HepG2 (cell line): ENCODE results near the gene SLC29A1. TPM values are rescaled to one million over a fixed set of nuclear protein-coding genes. Genes with fewer than 3 reads are reported as not detected.

Source experiments
- ATAC-seq: fragments of 200-7000 bp; cut with Tn5 transposase; 3 replicates; pipeline ENCODE4 v1.9.1; 2020; ENCODE audit warnings: mild to moderate bottlenecking, moderate library complexity
- BruUV-seq: library from RNA; stranded (reverse); fragments of 400-500 nt; replicated peaks from 2 replicates; lab custom pipeline; 2021; lab: Mats Ljungman, UMichigan
- CTCF ChIA-PET: fragments of 300-600 bp; formaldehyde crosslinking; extraction: SDS; loops from one replicate; lab custom pipeline; 2021; ENCODE audit warnings: low total read pairs, inconsistent platforms, low intra/inter-chr PET ratio; lab: Yijun Ruan, JAX
- POLR2A ChIA-PET: fragments of 350-600 bp; sonication (Branson Sonifier 250); formaldehyde crosslinking; loops from one replicate; lab custom pipeline; 2020; ENCODE audit warnings: antibody characterized with exemption, inconsistent platforms; lab: Yijun Ruan, JAX
- DNase-seq: peaks from one replicate; pipeline ENCODE4 v3.0.0-alpha.2; 2015; ENCODE audit warnings: low spot score
- FAIRE-seq: peaks from 3 replicates; lab custom pipeline; 2011; peaks lifted over from hg19 to GRCh38; lab: Jason Lieb, UNC
- H2AFZ ChIP-seq: one replicate; pipeline ENCODE4 v1.6.1; 2011; ENCODE audit warnings: low read length, inconsistent platforms
- H3K27ac ChIP-seq: fragments of 300-600 bp; 3 replicates; pipeline ENCODE4 v1.8.0; 2011; ENCODE audit warnings: mixed run types, mild to moderate bottlenecking, mixed read lengths, low read length, inconsistent platforms; ENCODE audit not compliant: insufficient read depth; ENCODE audit errors: extremely low read length
- H3K27me3 ChIP-seq, 2 experiments: fragments of 200-600 bp in 1 of 2; 2 replicates in 1 of 2; 3 replicates in 1 of 2; pipeline versions ENCODE4 v1.6.0 to v1.8.0; 2011; ENCODE audit warnings: low read length in 2 of 2, mild to moderate bottlenecking in 2 of 2, moderate library complexity in 2 of 2, inconsistent platforms in 1 of 2; ENCODE audit not compliant: insufficient read depth in 2 of 2, control insufficient read depth in 1 of 2
- H3K36me3 ChIP-seq, 2 experiments: fragments of 200-600 bp in 1 of 2; replicated peaks in 1 of 2; 2 replicates in 1 of 2; 3 replicates in 1 of 2; pipeline versions ENCODE4 v1.5.1 to v1.8.0; 2011; ENCODE audit warnings: low read length in 2 of 2, inconsistent platforms in 1 of 2; ENCODE audit not compliant: insufficient read depth in 2 of 2, control insufficient read depth in 1 of 2
- H3K4me1 ChIP-seq: 2 replicates; pipeline ENCODE4 v1.5.1; 2012; ENCODE audit warnings: low read length, inconsistent platforms; ENCODE audit not compliant: insufficient read depth
- H3K4me2 ChIP-seq: 2 replicates; pipeline ENCODE4 v1.6.0; 2011; ENCODE audit warnings: low read depth, low read length, inconsistent platforms
- H3K4me3 ChIP-seq, 3 experiments: fragments of 200-600 bp in 1 of 3; sonication (generic), shearing (Covaris generic) in 1 of 3; replicated peaks in 1 of 3; 2 replicates each; pipeline ENCODE4 v1.5.1; 2011 to 2016; ENCODE audit warnings: low read length in 3 of 3, inconsistent platforms in 2 of 3, low read depth in 2 of 3, mild to moderate bottlenecking in 2 of 3, control low read depth in 1 of 3, mixed read lengths in 1 of 3; ENCODE audit not compliant: insufficient read depth in 1 of 3
- H3K79me2 ChIP-seq: one replicate; pipeline ENCODE4 v1.6.1; 2011; ENCODE audit warnings: low read length, inconsistent platforms; ENCODE audit not compliant: insufficient read depth
- H3K9ac ChIP-seq: 2 replicates; pipeline ENCODE4 v1.6.0; 2011; ENCODE audit warnings: mild to moderate bottlenecking, low read depth, low read length, inconsistent platforms; ENCODE audit not compliant: insufficient read depth
- H3K9me3 ChIP-seq: 2 replicates; pipeline ENCODE4 v1.5.1; 2012; ENCODE audit warnings: mild to moderate bottlenecking, low read length
- H4K20me1 ChIP-seq: 2 replicates; pipeline ENCODE4 v1.6.0; 2011; ENCODE audit warnings: inconsistent platforms, mild to moderate bottlenecking, low read length, moderate library complexity; ENCODE audit not compliant: insufficient read depth
- ATRX ChIP-seq: sonication (generic); formaldehyde crosslinking; IDR thresholded peaks from 2 replicates; pipeline ENCODE4 v1.4.0; 2020; ENCODE audit warnings: missing genetic modification reagents, borderline replicate concordance
- HES4 ChIP-seq: sonication (generic); formaldehyde crosslinking; IDR thresholded peaks from 2 replicates; pipeline ENCODE4 v1.9.0; 2021; ENCODE audit warnings: mild to moderate bottlenecking, missing genetic modification reagents, borderline replicate concordance
- MIER3 ChIP-seq: IDR thresholded peaks from 2 replicates; pipeline ENCODE4 v1.6.1; 2016; ENCODE audit warnings: missing compliant biosample characterization, borderline replicate concordance
- RAD21 ChIP-seq: fragments of 450-650 bp; formaldehyde crosslinking; IDR thresholded peaks from 2 replicates; pipeline ENCODE4 v1.5.0; 2020; ENCODE audit warnings: mild to moderate bottlenecking
- RCOR2 ChIP-seq: IDR thresholded peaks from 2 replicates; pipeline ENCODE4 v1.6.1; 2016; ENCODE audit warnings: missing biosample characterization, missing genetic modification reagents
- SOX6 ChIP-seq, 2 experiments: fragments of 450-650 bp in 1 of 2; sonication (generic) in 1 of 2; formaldehyde crosslinking in 1 of 2; IDR thresholded peaks; 2 replicates each; pipeline versions ENCODE4 v1.4.0 to v1.6.1; 2017 to 2020; ENCODE audit warnings: antibody characterized with exemption in 1 of 2, mild to moderate bottlenecking in 1 of 2, missing genetic modification reagents in 1 of 2
- ZFAT ChIP-seq: sonication (generic); formaldehyde crosslinking; conservative IDR thresholded peaks from 2 replicates; pipeline ENCODE4 v1.8.1; 2023; ENCODE audit warnings: missing genetic modification reagents, inconsistent platforms
- ZNF678 ChIP-seq: sonication (generic); formaldehyde crosslinking; IDR thresholded peaks from 2 replicates; pipeline ENCODE4 v1.4.0; 2020; ENCODE audit warnings: mild to moderate bottlenecking, missing genetic modification reagents
- ZNF720 ChIP-seq: sonication (generic); formaldehyde crosslinking; IDR thresholded peaks from 2 replicates; pipeline ENCODE4 v1.4.0; 2020; ENCODE audit warnings: missing genetic modification reagents
- ZNF775 ChIP-seq: sonication (generic); formaldehyde crosslinking; IDR thresholded peaks from 2 replicates; pipeline ENCODE4 v1.4.0; 2020; ENCODE audit warnings: missing genetic modification reagents, mild to moderate bottlenecking, moderate library complexity, borderline replicate concordance
- WGBS: methylation state at CpG from one replicate; pipeline ENCODE4 v1.1.6; 2017; ENCODE audit warnings: low lambda C conversion rate; 5-methylcytosine and 5-hydroxymethylcytosine counted together
- in situ Hi-C: cut with HindIII; loops from 2 replicates; pipeline ENCODE4 v1.10.0; 2017; ENCODE audit warnings: low pct_unique_long_range_greater_than_20kb; ENCODE audit not compliant: extremely low pct_ligation_motif_present
- intact Hi-C: fragments of 100-400 bp; cut with micrococcal nuclease; formaldehyde crosslinking; loops from one replicate; pipeline ENCODE4 v1.10.0; 2022; ENCODE audit not compliant: unreplicated experiment
- polyA plus RNA-seq, 8 experiments: library from polyadenylated mRNA; depleted of rRNA in 3 of 8; stranded (reverse) in 7 of 8; unstranded in 1 of 8; fragments of >200 nt; fragmentation: Illumina TruSeq in 4 of 8; extraction: Trizol in 4 of 8; gene quantifications; 2 replicates each; pipeline versions ENCODE4 v1.2.1 to v1.2.3, GENCODE V29; 2011 to 2016; ENCODE audit warnings: low read depth in 4 of 8, missing spikeins in 1 of 8, mixed read lengths in 1 of 8; ENCODE audit not compliant: insufficient read depth in 1 of 8
- total RNA-seq, 5 experiments: library from RNA; depleted of rRNA; stranded (reverse); fragments of >200 nt; fragmentation: Illumina TruSeq; extraction: Trizol; gene quantifications; 2 replicates each; pipeline ENCODE4 v1.2.3, GENCODE V29; 2016; ENCODE audit warnings: low read depth in 1 of 5

Gene SLC29A1
- total and polyA plus RNA-seq, 2 of the 13 experiments (the other 11 are each of a cell fraction or from before 2014, with no cell fraction given) = 43.2 to 106 TPM

DNA sequence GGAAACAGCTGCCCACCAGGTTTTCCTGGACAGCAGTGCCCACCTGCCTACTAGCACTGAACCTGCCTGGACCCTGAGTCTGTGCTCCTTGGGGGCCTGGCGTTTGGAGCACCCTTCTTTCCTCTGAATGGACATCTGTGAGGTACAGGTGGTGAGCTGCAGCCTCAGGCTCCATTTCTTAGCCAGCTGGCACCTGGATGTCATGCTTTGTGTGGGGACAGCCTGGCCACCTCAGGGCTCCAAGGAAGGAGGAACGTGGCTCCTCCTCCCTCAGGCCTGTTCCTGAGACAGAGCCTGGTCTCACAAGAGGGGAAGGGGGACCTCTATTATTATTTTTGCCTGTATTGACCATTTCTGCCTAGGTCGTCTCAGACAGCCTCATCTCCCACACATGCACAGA lies 54.9 kb downstream of the SLC29A1 start:
- BruUV-seq = no TSS peak
- no peak for TF ChIP-seq MIER3 (CRISPR knock-in tag)
- TF ChIP-seq RAD21 (CRISPR knock-in tag) = no peak
- no peak for TF ChIP-seq ZNF775 (CRISPR knock-in tag)
- no peak for TF ChIP-seq ZFAT
- TF ChIP-seq HES4 = no peak
- TF ChIP-seq ZNF678 (CRISPR knock-in tag) = no peak
- TF ChIP-seq SOX6 (IDR thresholded peaks at IDR 0.05) = no peak
- TF ChIP-seq SOX6 (CRISPR knock-in tag; IDR thresholded peaks at IDR 0.05) = no peak
- Histone ChIP-seq H3K4me1 (peaks cover 28% of the 10 kb centered on the region), H4K20me1 (peaks cover 3% of the 10 kb centered on the region; the same call in 1 of the 2 replicates), H3K4me2 (no peak overlapping the region), H3K27ac (no peak overlapping the region), H2AFZ (no peak overlapping the region), H3K79me2 (no peaks in the 10 kb centered on the region), H3K36me3 (no peaks in the 10 kb centered on the region), H3K4me3 (no peak overlapping the region), H3K27me3 (peaks cover 31 to 84% of the 10 kb centered on the region in 2 experiments), H3K9ac (no peak overlapping the region), H3K9me3 (no peaks in the 10 kb centered on the region)
- no peak for ATAC-seq
- POLR2A ChIA-PET = no interaction called here
- CTCF ChIA-PET = no interaction called here
- 4% methylated on average over 2 of the region's 3 CpGs for WGBS
- FAIRE-seq = no peak
- DNase-seq = no peak
- intact Hi-C loops (no loop called here), in situ Hi-C loops (no loop called here)

DNA sequence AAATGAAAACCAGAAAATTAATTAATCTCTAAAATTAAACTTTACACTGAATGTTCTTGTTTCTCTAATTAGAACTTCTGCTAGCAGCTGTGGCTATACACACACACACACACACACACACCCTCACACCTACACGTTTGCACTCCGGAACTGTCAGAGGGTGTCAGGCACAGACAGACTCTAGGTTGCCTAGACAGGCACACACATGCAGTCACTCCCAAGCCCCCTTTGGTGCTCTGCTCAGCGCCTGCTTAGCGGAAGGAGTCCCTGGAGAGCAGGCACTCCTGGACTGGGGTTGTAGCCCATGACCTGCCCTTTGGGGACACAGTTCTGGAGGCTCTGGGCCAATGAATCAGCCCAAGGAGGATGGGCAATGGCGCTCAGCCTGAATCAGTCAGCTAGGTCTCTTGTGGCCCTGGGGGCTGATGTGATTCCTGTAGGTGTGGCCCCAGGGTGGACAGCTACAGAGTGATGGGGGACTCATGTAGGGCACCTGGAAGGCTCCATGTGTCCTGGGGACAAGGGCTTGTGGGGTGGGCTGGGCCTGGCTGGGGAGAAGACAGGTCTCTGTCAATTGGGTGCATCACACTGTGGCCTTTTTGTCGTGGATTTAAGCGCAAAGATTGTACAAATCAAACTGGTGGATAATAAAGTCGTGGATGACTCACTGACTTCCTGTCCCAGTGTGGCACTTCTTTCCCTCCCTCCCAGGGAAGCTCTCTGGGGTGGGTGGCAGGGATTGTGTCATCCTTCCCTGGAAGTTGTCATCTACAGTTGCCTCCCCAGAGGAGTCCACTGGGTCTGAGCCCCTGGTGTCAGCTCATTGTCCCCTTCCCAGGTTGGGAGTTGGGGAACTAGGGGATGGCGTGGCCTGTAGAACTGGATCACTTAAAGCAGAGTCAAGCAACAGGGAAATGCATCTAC lies 55.6 kb downstream of the SLC29A1 start:
- Histone ChIP-seq H4K20me1 (peaks cover 3% of the 10 kb centered on the region; the same call in 1 of the 2 replicates), H3K27ac (no peak overlapping the region), H3K4me1 (peaks cover 28% of the 10 kb centered on the region), H3K4me3 (no peak overlapping the region), H3K4me2 (no peak overlapping the region), H3K9me3 (no peaks in the 10 kb centered on the region), H3K9ac (no peak overlapping the region), H3K79me2 (no peaks in the 10 kb centered on the region), H2AFZ (no peak overlapping the region), H3K36me3 (no peaks in the 10 kb centered on the region), H3K27me3 (peaks cover 29 to 80% of the 10 kb centered on the region in 2 experiments)
- FAIRE-seq (no peak), DNase-seq (no peak), ATAC-seq (no peak)
- 11% methylated on average over 8 of the region's 9 CpGs for WGBS
- intact Hi-C loops = no loop called here
- POLR2A ChIA-PET = no interaction called here
- in situ Hi-C loops = no loop called here
- no TSS peak for BruUV-seq
- CTCF ChIA-PET = no interaction called here
- TF ChIP-seq ZNF720 (CRISPR knock-in tag) (no peak), ATRX (CRISPR knock-in tag) (no peak), RCOR2 (CRISPR knock-in tag) (no peak)
